Left ventricle myocardium superior (tissue), 1 donor: ENCODE results near the gene SLC25A45. TPM values are rescaled to one million over a fixed set of nuclear protein-coding genes. Genes with fewer than 3 reads are reported as not detected.

ENCODE experiments used
- ATAC-seq: fragments of 200-7000 bp; cut with Tn5 transposase; one replicate; pipeline ENCODE4 v1.9.1; 2020; ENCODE audit warnings: mild to moderate bottlenecking, moderate library complexity
- DNase-seq: peaks from one replicate; pipeline ENCODE4 v3.0.0-alpha.2; 2020
- intact Hi-C: fragments of 100-400 bp; cut with micrococcal nuclease; formaldehyde crosslinking; loops from one replicate; pipeline ENCODE4 v1.11.0; 2022
- total RNA-seq: library from RNA; stranded (reverse); fragmentation: NEBNext Ultra II Directional; extraction: Animal tissue kit (Norgen Biotek cat#: 25700); gene quantifications from one replicate; pipeline ENCODE4 v1.2.1, GENCODE V29; 2021
- donor health status: DM: no; HTN: yes; CAD: no; lungs with severe emphysema.

SLC25A45 gene
- total RNA-seq, 1 donor from 2014 or later, result 4.6 TPM

DNA sequence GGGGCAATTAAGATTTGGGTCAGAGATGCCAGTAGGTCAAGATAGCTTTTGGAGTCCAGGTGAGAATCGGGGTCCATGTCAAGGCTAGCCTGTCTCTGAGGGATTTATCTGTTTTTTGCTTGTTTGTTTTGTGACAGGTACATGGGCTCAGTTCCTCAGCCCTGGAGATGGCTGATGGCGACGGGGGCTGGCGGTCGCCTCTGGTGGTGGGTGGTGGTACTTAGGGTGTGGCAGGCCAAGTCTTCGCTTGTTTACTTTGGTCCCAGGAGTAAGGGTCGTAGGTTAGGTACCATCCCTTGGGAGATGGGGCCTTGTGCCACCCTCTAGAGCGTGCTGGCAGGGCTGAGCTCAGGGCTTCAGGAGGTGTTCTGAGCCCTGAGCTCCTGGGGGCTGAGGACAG, 4.7 kb downstream of the SLC25A45 start:
- intact Hi-C loops, result no loop called here
- DNase-seq, result no peak
- no peak for ATAC-seq

DNA sequence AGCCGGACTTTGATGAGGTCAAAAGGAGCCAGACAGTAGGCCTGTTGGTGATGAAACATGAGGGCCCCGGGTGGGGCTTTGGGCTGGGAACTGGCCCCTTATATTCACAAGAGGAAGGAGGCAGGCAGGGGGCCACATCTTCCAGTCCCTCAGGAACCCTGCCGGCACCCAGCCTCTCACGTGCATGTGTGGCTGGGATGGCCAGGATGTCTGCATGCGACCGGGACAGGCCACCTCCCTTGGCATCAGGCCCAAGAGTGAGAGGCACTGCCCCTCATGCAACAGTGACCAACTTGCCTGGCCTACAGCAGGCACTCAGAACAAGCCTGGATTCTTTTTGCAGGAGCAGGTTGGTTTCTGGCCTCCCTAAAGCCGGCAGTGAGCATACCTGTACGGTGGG, 5.4 kb downstream of the SLC25A45 start:
- DNase-seq (no peak), ATAC-seq (peak; percentile 5)
- intact Hi-C loops, result no loop called here

DNA sequence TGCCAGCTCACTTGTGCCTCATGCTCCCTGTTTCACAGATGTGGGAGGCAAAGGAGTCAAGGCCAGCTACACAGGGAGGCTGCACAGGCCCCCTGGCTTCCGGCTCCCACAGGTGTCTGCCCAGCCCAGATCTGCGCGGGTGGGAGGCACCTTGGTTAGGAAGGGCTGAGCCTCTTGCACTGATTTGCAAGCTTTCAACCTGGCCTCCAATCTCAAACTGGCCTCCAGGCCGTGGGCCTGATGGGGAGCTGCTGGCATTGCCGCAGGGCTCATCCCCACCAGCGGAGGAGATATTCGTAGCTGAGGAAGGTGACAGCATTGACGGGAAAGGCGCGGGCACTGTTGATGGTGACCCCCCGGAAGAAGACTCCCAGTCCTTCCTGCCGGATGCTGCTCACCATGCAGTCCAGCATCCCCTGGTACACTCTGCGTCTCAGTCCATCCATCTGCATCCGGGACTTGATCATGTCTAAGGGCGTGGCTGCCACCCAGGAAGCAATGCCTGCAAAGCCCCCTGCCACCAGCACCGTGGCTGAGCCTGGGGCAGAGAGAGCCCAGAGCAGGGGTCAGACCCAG, 6.2 kb downstream of the SLC25A45 start:
- intact Hi-C loops, result no loop called here
- DNase-seq (no peak), ATAC-seq (no peak)

DNA sequence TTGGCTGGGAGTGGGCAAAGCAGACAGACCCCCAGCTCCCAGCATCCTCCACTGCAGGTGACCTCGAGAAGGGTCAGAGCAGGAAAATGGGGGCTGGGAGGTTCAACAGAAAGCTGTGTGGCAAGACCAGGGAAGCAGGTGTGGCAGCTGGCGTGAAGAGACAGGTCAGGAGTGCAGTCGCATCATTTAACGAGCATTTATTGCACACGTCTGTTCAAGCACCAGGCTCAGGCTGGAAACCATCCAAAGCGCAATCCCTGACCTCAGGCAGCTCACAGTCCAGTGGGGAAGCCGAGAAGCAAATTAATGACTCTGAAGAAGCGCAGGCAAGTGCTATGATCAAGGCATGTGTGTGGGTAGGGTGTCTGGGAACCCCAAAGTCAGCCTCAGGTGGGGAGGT, 7.4 kb downstream of the SLC25A45 start:
- DNase-seq (no peak), ATAC-seq (no peak)
- intact Hi-C loops, result no loop called here

DNA sequence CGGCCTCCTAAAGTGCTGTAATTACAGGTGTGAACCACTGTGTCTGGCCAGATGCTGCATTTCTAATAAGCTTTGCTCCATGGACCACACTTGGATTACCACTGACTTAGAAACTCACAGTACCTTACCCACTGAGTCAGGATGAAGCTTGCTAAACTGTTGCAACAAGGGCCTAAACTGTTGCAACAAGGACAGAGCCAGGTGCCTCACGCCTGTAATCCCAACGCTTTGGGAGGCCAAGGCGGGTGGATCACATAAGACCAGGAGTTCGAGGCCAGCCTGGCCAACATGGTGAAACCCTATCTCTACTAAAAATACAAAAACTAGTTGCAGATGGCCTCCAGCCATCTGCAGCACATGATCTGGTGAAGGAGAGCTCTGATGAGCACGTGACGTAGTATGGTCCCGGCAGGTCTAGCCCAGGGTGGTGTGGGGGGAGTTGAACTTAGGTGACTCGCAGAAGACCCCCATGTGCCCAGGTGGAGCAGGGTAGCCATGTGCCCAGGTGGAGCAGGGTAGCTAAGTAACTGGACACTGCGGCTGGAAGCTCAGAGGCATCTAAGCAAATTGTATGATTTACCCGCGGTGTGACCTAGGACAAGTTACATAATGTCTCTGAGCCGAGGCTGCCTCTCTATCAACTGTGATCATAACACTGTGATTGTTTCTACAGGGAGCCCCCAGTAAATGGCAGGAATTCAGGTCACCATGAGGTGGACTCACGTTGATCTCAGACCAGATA, 8.4 kb downstream of the SLC25A45 start:
- intact Hi-C loops, result no loop called here
- ATAC-seq, result no peak

DNA sequence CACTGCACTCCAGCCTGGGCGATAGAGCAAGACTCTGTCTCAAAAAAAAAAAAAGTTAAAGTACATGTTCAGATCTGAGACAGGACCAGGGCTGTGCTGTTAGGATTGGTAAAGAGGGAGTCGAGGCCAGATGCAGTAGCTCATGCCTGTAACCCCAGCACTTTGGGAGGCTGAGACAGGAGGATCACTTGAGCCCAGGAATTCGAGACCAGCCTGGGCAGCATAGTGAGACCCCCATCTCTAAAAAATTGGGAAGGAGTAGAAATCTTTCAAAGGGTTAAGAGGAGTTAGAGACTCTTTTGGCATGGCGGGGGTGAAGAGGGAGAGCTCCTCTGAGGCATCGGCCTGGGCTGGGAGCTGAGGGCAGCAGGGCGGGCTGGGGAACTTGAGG, 11.8 kb downstream of the SLC25A45 start:
- DNase-seq, result no peak
- ATAC-seq, result peak; percentile 3
- intact Hi-C loops, result no loop called here

More for the DNA sequence above, 8.4 kb downstream of the SLC25A45 start:
- no peak for DNase-seq

DNA sequence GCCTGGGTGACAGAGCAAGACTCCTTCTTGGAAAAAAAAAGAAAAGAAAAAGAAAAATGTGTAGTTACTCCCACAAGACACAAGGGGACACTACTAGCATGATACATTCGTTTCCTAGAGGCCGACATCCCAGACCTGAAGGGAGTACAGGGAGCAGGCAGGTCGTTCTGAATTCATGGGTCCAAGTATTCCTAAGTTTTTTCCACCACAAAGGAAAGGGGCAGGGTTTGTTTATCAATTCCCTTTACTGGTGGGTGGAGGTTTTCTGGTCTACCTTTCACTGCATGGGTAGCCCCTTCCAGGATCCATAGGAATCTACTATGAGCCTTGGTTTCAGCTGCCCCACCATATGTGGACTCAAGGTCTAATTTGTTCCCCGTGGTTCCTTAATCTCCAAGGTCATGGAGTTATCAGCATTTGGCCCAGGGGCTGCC, 16.1 kb downstream of the SLC25A45 start:
- ATAC-seq (peak; percentile 69), DNase-seq (no peak)
- intact Hi-C loops, result no loop called here

DNA sequence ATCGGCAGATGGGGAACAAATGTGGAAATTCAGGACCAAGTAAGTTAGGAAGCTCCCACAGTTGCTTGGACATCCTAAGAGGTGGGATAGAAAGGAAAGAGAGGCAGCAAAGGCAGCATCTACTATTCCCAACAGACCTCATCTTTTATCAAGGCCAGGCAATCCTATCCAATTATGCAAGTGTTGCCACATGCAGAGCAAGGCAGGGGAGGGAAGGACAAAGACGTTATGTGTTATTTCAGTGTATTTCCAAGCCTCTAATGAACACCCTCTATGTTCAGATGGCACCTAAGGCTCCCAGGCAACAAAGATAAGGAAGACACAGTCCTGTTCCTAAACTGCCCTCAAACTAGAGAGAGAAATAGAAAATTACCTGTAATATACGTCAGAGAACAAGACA, 18.7 kb downstream of the SLC25A45 start:
- intact Hi-C loops, result no loop called here
- DNase-seq (no peak), ATAC-seq (no peak)

DNA sequence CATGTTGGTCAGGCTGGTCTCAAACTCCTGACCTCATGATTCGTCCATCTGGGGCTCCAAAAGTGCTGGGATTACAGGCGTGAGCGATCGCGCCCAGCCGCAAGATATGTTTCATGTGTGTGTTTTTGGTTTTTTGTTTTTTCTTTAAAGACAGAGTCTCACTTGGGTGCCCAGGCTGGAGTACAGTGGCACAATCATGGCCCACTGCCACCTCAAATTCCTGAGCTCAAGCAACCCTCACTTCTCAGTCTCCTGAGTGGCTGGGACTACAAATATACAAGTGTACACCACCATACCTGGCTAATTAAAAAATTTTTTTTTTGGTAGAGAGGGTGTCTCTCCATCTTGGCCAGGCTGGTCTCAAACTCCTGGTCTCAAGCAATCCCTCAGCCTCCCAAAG, 19.5 kb downstream of the SLC25A45 start:
- ATAC-seq (no peak), DNase-seq (no peak)
- intact Hi-C loops, result no loop called here

DNA sequence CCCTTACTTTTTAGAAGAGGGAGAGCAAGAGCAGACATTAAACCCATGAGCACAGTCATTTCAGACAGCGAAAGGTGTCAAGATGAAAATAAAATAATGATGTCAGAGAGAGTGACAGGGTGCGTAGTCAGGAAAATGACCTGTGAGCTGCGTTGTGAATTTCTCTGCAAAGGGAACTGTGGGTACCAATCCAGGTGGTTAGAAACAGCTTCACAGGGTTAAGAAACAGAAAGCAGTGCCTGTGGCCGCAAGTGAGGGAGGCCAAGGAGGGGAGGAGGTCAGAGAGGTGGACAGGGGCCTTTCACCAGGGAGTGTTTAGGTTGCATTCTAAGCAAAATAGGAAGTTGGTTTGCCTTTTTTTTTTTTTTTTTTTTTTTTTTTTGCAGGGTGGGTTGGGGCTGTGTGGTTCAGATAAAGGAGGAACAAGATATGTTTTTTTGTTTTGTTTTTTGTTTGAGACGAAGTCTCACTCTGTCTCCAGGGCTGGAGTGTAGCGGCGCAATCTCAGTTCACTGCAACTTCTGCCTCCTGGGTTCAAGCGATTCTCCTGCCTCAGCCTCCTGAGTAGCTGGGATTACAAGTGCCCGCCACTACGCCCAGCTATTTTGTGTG, 20.0 kb downstream of the SLC25A45 start:
- no peak for ATAC-seq
- intact Hi-C loops, result no loop called here
- no peak for DNase-seq

DNA sequence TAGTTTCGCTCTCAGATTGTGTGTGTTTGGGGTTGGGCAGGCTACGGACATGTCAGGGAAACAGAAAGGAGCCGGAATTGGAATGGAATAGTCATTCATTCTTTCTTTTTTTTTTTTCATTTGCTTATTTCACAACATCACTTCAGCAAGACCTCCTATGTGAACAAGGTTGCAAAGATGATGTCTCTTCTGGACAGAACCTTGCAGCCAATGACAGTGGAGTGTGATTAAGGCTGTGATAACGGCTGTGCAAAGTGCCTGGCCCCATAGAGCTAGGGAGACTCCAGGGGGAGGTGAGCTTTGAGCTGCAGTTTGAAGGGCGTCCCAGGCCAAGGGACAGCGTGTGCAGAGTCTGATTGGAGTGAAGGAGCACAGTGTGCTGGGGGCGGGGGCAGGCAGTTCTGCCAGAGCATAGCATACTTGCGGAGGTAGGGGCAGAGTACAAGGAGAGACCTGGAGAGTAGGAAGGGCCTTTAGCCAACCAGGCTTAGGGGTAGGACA, 24.5 kb downstream of the SLC25A45 start:
- DNase-seq (peak; percentile 81), ATAC-seq (peak; percentile 56)
- intact Hi-C loops, result no loop called here

DNA sequence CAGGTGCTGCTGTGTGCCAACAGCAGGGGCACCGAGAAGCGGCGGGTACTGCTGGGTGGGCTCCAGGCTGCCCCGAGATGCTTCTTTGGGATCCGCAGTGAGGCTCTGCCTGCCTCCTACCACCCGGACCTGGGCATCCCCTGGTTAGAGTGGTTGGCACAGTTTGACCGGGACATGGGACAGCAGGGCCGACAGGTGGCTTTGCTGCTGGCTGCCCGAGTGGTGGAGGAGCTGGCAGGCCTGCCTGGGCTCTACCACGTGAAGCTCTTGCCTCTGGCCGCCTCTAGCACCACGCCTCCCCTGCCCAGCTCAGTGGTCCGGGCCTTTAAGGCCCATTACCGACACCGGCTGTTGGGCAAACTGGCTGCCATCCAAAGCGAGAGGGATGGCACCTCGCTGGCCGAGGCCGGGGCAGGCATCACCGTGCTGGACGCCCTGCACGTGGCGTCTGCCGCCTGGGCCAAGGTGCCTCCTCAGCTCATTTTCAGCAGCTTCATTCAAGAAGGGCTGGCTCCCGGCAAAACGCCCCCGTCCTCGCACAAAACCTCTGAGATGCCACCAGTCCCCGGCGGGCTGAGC, 26.0 kb downstream of the SLC25A45 start:
- ATAC-seq (peak; percentile 25), DNase-seq (peak; percentile 70)
- intact Hi-C loops, result no loop called here

DNA sequence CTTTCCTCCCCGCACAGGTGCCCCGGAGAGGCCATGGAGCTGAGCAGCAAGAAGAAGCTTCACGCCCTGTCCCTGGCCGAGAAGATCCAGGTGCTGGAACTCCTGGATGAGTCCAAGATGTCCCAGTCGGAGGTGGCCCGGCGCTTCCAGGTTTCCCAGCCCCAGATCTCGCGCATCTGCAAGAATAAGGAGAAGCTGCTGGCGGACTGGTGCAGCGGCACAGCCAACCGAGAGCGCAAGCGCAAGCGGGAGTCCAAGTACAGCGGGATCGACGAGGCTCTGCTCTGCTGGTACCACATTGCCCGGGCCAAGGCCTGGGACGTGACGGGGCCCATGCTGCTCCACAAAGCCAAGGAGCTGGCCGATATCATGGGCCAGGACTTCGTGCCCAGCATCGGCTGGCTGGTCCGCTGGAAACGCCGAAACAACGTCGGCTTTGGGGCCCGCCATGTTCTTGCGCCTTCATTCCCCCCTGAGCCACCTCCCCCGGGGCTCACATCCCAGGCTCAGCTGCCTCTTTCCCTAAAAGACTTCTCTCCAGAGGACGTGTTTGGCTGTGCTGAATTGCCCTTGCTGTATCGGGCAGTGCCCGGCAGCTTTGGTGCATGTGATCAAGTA, 26.6 kb downstream of the SLC25A45 start:
- DNase-seq, result peak; percentile 71
- intact Hi-C loops, result no loop called here
- peak; percentile 2 for ATAC-seq

DNA sequence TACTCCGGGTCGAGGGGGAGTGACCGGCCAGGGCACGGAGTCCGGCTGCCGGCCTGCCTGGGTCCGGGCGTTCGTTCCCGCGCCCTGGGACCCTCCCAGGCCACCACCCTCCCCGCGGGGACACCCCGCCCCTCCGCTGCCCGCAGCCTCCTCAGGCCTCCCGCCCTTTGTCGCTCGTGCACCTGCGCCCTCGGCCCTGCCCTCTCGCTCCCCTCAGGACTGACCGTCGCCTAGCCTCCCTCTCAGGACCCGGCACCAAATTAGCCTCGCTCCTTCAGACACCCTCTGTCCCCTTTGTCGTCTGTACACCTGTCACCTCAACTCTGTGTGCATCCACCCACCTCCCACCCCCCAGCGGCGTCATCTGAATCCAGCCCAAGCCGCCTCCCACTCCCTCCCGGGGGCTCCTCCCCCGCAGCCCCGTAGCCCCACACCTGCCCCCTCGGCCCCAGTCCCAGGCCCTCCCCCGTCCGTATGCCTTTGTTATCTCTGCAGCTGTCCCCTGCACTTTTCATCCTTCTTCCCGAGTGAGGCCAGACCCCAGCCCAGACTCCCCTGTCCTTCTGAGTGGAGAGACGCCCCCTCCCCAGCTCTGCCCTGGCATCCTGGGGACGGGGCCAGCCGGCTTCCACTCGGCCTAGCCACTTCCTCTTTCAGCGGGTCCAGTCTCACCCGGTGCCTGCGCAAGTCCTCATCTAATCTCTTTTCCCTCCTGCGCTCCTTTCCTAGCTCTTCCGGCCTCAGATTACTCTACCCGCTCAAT, 27.3 kb downstream of the SLC25A45 start:
- ATAC-seq, result peak; percentile 4
- intact Hi-C loops, result no loop called here
- DNase-seq, result peak; percentile 51

DNA sequence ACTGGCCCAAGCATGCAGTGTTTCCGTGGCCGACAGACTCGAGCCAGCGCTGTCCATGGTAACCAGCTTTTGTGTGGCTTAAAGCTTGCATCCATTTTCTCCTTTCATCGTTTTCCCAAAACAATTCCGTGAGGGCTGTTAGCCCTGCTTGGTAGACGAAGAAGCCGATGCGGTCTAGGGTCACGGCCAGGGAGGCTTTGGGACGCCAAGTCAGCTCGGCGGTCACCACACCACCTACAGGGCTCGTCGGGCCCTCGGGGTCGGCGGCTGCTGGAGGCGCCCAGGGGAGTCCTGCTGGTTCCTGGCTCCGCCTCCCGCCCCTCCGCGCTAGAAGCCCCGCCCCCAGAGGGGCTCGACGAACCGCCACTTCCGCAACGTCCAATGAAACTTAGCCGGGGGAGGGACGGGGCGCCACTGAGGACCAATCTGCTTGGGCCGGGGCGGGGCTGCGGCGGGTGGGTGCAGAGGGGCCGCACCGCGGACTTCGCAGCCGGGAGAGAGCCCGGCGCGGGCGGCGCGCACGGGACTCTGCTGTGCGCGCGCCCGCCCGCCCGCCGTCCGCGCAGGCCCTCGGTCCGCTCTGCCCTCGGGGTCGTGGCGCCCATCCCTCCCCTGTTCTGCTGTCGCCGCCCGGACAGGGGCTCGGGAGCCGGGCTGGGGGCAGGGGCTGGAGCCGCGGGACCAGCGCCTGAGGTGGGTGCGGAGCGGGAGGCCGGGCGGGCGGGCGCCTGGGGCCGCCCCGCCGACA, 28.0 kb downstream of the SLC25A45 start, which contains the start of gene TIGD3:
Gene TIGD3, plus strand, starts transcription at position 487 of the 748 bp plus-strand sequence. CDS start 1,058 bp downstream, outside the sequence.
- peak; percentile 99 for DNase-seq
- intact Hi-C loops, result no loop called here
- peak; percentile 88 for ATAC-seq

DNA sequence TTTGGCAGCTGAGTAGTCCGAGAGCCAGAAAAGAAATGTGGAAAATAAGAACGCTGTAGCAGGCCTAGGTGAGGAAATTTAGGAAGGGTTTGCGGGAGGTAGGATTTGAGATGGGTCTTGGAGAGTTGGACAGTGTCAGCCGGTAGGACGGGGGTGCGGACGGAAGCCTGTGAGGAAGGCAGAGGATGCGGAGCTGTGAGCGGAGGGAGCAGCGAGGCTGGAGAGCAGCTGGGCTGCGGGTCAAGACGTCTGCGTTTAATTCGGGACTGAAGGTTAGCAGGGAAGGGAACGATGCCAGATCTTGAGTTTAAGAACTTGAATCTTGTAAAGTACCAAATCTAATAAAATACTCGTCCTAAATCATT, 28.6 kb downstream of the SLC25A45 start:
- DNase-seq (no peak), ATAC-seq (peak; percentile 4)
- intact Hi-C loops, result no loop called here

DNA sequence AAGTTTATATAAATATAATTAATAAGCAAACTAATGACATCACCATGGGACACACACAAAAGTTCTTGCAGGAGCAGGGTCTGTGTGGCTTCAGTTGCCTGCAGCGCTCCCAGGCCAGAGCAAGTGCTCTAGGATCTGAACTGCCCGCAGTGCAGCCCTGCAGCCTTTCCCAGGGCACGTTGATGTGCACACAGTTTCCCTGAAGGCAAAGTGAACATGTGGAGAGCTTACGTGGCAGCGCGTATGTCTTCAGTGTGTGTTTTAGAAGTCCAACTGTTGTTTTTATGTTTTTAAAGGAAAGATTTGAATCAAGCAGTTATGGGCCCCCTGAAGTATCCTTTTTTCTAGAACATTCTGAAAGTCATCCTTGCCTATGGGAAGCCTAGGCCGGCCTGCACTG, 29.1 kb downstream of the SLC25A45 start:
- ATAC-seq (no peak), DNase-seq (peak; percentile 30)
- intact Hi-C loops, result no loop called here

DNA sequence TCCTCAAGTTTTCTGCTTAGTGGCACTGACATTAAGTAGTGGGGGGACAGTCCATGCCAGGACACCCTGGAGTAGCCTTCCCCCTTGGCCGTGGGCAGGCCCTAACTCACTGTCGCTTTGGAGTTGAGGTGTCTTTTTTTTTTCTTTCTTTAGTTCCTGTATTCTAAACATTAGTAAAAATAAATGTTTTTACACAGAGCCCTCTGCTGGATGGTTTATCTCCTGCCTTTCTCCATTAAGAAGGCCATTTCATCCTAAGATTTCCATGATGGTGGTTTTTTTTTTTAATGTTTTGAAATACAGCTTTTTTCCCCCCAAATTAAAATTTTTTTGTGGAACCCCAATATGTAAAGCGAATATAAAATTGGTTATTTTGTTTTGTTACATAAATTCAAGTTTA, 29.7 kb downstream of the SLC25A45 start:
- intact Hi-C loops, result no loop called here
- DNase-seq (peak; percentile 20), ATAC-seq (no peak)
